NCI-H345 treated with DMSO at 0.1 percent for 48 hours (cell line): ENCODE data around the gene OR8J1.
"Not testable (repeated sequence)": the region's sequence is repeated elsewhere in the genome, so short reads cannot be mapped to it uniquely, and the experiment has no call there.

Experiments used
- DNase-seq: peaks from one replicate; lab custom pipeline; 2025; ENCODE audit not compliant: unreplicated experiment; lab: John Stamatoyannopoulos, UW

The OR8J1 gene

GRCh38 chr11:56353991-56354390 is at the start of gene OR8J1:
TSS of gene OR8J1 (plus strand) at chr11:56354291. CDS start at chr11:56360247, 5,956 bp downstream.
- no peak for DNase-seq

GRCh38 chr11:56307836-56308235 is 46.3 kb upstream of the OR8J1 start:
- no peak for DNase-seq

- DNase-seq: no peak
These were observed 39.2 kb upstream of the OR8J1 start, which contains the start of gene OR8K3 for GRCh38 chr11:56314844-56315243. TSS of gene OR8K3 (plus strand) at chr11:56315144. CDS start at chr11:56318307, 3,163 bp downstream.

- DNase-seq: no peak
These were observed 22.1 kb upstream of the OR8J1 start for GRCh38 chr11:56331861-56332491.

- DNase-seq: no peak
These were observed 20.9 kb upstream of the OR8J1 start for GRCh38 chr11:56333156-56333555.

- no peak for DNase-seq
These were observed 13.8 kb upstream of the OR8J1 start for GRCh38 chr11:56340289-56340688.

GRCh38 chr11:56345739-56346138 is 8.4 kb upstream of the OR8J1 start, which contains the start of gene OR8K1:
TSS of gene OR8K1 (plus strand) at chr11:56346039. CDS start at chr11:56346039, 0 bp downstream.
- DNase-seq: no peak

GRCh38 chr11:56375324-56375723 is 21.2 kb downstream of the OR8J1 start, which contains the start of gene OR8U1:
TSS of gene OR8U1 (plus strand) at chr11:56375624. CDS start at chr11:56375624, 0 bp downstream.
- no peak for DNase-seq

GRCh38 chr11:56380120-56380519 is 26.0 kb downstream of the OR8J1 start:
- DNase-seq: no peak

GRCh38 chr11:56394381-56394780 is 40.3 kb downstream of the OR8J1 start:
- no peak for DNase-seq

- DNase-seq: no peak
These were observed 42.0 kb downstream of the OR8J1 start for GRCh38 chr11:56396047-56396446.

- not testable (repeated sequence) for DNase-seq
These were observed 47.9 kb downstream of the OR8J1 start for GRCh38 chr11:56401858-56402461.

- DNase-seq: no peak
These were observed 50.3 kb downstream of the OR8J1 start for GRCh38 chr11:56404393-56404792.

- no peak for DNase-seq
These were observed 56.7 kb downstream of the OR8J1 start for GRCh38 chr11:56410801-56411200.
